B cell (primary cell): Measurements from ENCODE around the gene EVA1A.

ENCODE experiments used
- CTCF ChIP-seq: fragments of 200-600 bp; IDR thresholded peaks from one replicate; pipeline ENCODE4 v1.8.0; 2022; ENCODE audit warnings: antibody characterized with exemption, mild to moderate bottlenecking
- EZH2 ChIP-seq: IDR thresholded peaks from 2 replicates; pipeline ENCODE4 v1.6.1; 2012; ENCODE audit warnings: borderline replicate concordance, low read depth, mild to moderate bottlenecking, moderate library complexity, low read length; ENCODE audit not compliant: insufficient read depth, poor library complexity, severe bottlenecking

GRCh38 chr2:75569546-75569945, 8.8 kb upstream of the EVA1A start:
- TF ChIP-seq CTCF (no peak), EZH2 (no peak)
